Measurements from ENCODE around the gene CCL7.
"Not testable (repeated sequence)": the region's sequence is repeated elsewhere in the genome, so short reads cannot be mapped to it uniquely, and the experiment has no call there.

CCL7 gene

DNA sequence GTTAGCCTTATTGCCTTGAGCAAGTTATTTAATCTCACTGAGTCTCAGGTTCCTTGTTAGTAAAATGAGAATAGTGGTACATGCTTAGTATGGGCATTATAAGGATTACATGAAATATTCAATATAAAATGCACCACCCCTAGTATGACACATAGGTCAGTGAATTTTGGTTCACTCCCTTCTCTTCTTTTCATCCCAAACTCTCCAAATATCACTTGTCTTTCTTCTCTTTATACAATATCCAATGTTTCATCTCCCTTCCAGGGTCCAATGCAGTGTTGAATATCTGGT lies 43.3 kb upstream of the CCL7 start:
- TF ChIP-seq, protein P1, sequence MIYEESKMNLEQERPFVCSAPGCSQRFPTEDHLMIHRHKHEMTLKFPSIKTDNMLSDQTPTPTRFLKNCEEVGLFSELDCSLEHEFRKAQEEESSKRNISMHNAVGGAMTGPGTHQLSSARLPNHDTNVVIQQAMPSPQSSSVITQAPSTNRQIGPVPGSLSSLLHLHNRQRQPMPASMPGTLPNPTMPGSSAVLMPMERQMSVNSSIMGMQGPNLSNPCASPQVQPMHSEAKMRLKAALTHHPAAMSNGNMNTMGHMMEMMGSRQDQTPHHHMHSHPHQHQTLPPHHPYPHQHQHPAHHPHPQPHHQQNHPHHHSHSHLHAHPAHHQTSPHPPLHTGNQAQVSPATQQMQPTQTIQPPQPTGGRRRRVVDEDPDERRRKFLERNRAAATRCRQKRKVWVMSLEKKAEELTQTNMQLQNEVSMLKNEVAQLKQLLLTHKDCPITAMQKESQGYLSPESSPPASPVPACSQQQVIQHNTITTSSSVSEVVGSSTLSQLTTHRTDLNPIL (CRISPR knock-in tag; IDR thresholded peaks at IDR 0.05; ENCODE audit: low read depth): no peak
- no peak for TF ChIP-seq TOX (CRISPR knock-in tag; IDR thresholded peaks at IDR 0.05; ENCODE audit: borderline replicate concordance)
- no peak for TF ChIP-seq TCF4 (CRISPR knock-in tag; IDR thresholded peaks at IDR 0.05; ENCODE audit: borderline replicate concordance)
- no peak for TF ChIP-seq ISL1 (CRISPR knock-in tag; IDR thresholded peaks at IDR 0.05)
- no peak for ATAC-seq

DNA sequence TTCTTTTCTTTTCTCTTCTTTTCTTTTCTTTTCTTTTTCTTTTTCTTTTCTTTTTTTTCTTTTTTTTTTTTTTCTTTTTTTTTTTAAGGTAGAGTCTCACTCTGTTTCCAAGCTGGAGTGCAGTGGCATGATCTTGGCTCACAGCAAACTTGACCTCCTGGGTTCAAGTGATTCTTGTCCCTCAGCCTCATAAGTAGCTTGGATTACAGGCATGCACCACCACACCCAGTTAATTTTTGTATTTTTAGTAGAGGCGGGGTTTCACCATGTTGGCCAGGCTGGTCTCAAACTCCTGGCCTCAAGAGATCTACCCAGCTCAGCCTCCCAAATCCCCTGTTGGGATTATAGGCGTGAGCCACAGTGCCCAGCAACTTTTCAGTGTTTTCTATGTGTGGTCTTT lies 42.7 kb upstream of the CCL7 start:
- ATAC-seq: not testable (repeated sequence)

DNA sequence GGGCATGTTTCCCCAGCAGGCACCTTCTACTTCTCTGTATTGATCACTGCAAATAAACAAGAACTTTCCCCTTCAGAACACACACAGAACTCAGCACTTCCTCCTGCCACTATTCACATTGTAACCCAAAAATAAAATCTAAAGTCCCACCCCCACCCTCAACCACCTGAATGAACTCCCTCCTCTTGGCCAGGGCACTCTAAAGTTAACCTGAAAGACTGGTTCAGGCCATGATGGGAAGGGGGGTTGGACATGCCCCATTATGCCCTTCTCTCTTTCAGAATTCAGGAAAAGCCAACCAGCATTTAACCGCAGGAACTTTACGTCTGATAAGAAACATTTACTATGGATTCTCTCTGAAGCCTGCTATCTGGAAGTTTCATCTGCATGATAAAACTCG lies 42.3 kb upstream of the CCL7 start:
- TF ChIP-seq ZFP30 (CRISPR knock-in tag; IDR thresholded peaks at IDR 0.05): no peak
- ATAC-seq: no peak

- no peak for TF ChIP-seq TCF4 (CRISPR knock-in tag; IDR thresholded peaks at IDR 0.05; ENCODE audit: borderline replicate concordance)
- TF ChIP-seq, protein P2, sequence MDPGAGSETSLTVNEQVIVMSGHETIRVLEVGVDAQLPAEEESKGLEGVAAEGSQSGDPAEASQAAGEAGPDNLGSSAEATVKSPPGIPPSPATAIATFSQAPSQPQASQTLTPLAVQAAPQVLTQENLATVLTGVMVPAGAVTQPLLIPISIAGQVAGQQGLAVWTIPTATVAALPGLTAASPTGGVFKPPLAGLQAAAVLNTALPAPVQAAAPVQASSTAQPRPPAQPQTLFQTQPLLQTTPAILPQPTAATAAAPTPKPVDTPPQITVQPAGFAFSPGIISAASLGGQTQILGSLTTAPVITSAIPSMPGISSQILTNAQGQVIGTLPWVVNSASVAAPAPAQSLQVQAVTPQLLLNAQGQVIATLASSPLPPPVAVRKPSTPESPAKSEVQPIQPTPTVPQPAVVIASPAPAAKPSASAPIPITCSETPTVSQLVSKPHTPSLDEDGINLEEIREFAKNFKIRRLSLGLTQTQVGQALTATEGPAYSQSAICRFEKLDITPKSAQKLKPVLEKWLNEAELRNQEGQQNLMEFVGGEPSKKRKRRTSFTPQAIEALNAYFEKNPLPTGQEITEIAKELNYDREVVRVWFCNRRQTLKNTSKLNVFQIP (CRISPR knock-in tag; IDR thresholded peaks at IDR 0.05; ENCODE audit: borderline replicate concordance, low read depth): no peak
- TF ChIP-seq GLIS3 (CRISPR knock-in tag; IDR thresholded peaks at IDR 0.05): no peak
- TF ChIP-seq ZC3H10 (CRISPR knock-in tag; IDR thresholded peaks at IDR 0.05): no peak
- TF ChIP-seq TOX (CRISPR knock-in tag; IDR thresholded peaks at IDR 0.05; ENCODE audit: borderline replicate concordance): no peak
- no peak for TF ChIP-seq ZFP30 (CRISPR knock-in tag; IDR thresholded peaks at IDR 0.05)
- TF ChIP-seq PPARA (CRISPR knock-in tag; IDR thresholded peaks at IDR 0.05; ENCODE audit: borderline replicate concordance): no peak
- no peak for TF ChIP-seq BACH2 (CRISPR knock-in tag; IDR thresholded peaks at IDR 0.05; ENCODE audit: borderline replicate concordance)
- no peak for TF ChIP-seq ZNF565 (CRISPR knock-in tag; conservative IDR thresholded peaks at IDR 0.05; ENCODE audit: low read depth)
- TF ChIP-seq TSHZ2 (CRISPR knock-in tag; IDR thresholded peaks at IDR 0.05): no peak
- ATAC-seq: no peak
These were observed 41.2 kb upstream of the CCL7 start for GRCh38 chr17:34228781-34229180.

GRCh38 chr17:34230342-34230741 lies 39.7 kb upstream of the CCL7 start:
- no peak for ATAC-seq
- TF ChIP-seq ZC3H10 (CRISPR knock-in tag; IDR thresholded peaks at IDR 0.05) (no peak), ZFP30 (CRISPR knock-in tag; IDR thresholded peaks at IDR 0.05) (no peak), ZNF70 (CRISPR knock-in tag; IDR thresholded peaks at IDR 0.05) (no peak), PPARA (CRISPR knock-in tag; IDR thresholded peaks at IDR 0.05; ENCODE audit: borderline replicate concordance) (no peak), ZFP3 (CRISPR knock-in tag; IDR thresholded peaks at IDR 0.05) (no peak), ISL1 (CRISPR knock-in tag; IDR thresholded peaks at IDR 0.05) (no peak), CSRNP3 (CRISPR knock-in tag; IDR thresholded peaks at IDR 0.05) (no peak), CSDC2 (CRISPR knock-in tag; IDR thresholded peaks at IDR 0.05) (no peak), GLIS3 (CRISPR knock-in tag; IDR thresholded peaks at IDR 0.05) (no peak), OSR1 (CRISPR knock-in tag; IDR thresholded peaks at IDR 0.05) (no peak), TCF4 (CRISPR knock-in tag; IDR thresholded peaks at IDR 0.05; ENCODE audit: borderline replicate concordance) (no peak), TOX (CRISPR knock-in tag; IDR thresholded peaks at IDR 0.05; ENCODE audit: borderline replicate concordance) (no peak), ESRRG (CRISPR knock-in tag; IDR thresholded peaks at IDR 0.05) (no peak)
- TF ChIP-seq, protein P3, sequence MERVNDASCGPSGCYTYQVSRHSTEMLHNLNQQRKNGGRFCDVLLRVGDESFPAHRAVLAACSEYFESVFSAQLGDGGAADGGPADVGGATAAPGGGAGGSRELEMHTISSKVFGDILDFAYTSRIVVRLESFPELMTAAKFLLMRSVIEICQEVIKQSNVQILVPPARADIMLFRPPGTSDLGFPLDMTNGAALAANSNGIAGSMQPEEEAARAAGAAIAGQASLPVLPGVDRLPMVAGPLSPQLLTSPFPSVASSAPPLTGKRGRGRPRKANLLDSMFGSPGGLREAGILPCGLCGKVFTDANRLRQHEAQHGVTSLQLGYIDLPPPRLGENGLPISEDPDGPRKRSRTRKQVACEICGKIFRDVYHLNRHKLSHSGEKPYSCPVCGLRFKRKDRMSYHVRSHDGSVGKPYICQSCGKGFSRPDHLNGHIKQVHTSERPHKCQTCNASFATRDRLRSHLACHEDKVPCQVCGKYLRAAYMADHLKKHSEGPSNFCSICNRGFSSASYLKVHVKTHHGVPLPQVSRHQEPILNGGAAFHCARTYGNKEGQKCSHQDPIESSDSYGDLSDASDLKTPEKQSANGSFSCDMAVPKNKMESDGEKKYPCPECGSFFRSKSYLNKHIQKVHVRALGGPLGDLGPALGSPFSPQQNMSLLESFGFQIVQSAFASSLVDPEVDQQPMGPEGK (CRISPR knock-in tag; IDR thresholded peaks at IDR 0.05; ENCODE audit: borderline replicate concordance): no peak
- TF ChIP-seq, protein P1 (CRISPR knock-in tag; IDR thresholded peaks at IDR 0.05; ENCODE audit: low read depth): no peak
- TF ChIP-seq, protein P2 (CRISPR knock-in tag; IDR thresholded peaks at IDR 0.05; ENCODE audit: borderline replicate concordance, low read depth): no peak

Data from SK-N-SH treated with all-trans-retinoic acid at 6 μM for 48 hours (cell line).